Calu3 (cell line): ENCODE data around the gene KCNK6. TPM values are rescaled to one million over a fixed set of nuclear protein-coding genes. Genes with fewer than 3 reads are reported as not detected.

Experiments
- BruUV-seq: library from RNA; stranded (reverse); fragments of 400-500 nt; replicated peaks from 2 replicates; lab custom pipeline; 2021; lab: Mats Ljungman, UMichigan
- CTCF ChIA-PET: fragments of 300-600 bp; sonication (Branson Sonifier 250); formaldehyde crosslinking; loops from one replicate; lab custom pipeline; 2022; ENCODE audit warnings: antibody characterized with exemption; lab: Charles Lee
- DNase-seq: peaks from one replicate; pipeline ENCODE4 v3.0.0; 2022
- H3K27ac Mint-ChIP-seq: one replicate; pipeline ENCODE4 v1.8.0; 2022; ENCODE audit warnings: mixed read lengths; ENCODE audit not compliant: unreplicated experiment
- H3K27me3 Mint-ChIP-seq: one replicate; pipeline ENCODE4 v1.8.0; 2022; ENCODE audit warnings: mixed read lengths; ENCODE audit not compliant: unreplicated experiment
- H3K36me3 Mint-ChIP-seq: one replicate; pipeline ENCODE4 v1.8.0; 2022; ENCODE audit warnings: mild to moderate bottlenecking, moderate library complexity, mixed read lengths; ENCODE audit not compliant: insufficient read depth, unreplicated experiment
- H3K4me1 Mint-ChIP-seq: one replicate; pipeline ENCODE4 v1.8.0; 2022; ENCODE audit warnings: mild to moderate bottlenecking, low read depth, mixed read lengths; ENCODE audit not compliant: unreplicated experiment
- H3K4me3 Mint-ChIP-seq: one replicate; pipeline ENCODE4 v1.8.0; 2022; ENCODE audit warnings: mild to moderate bottlenecking, low read depth, moderate library complexity, mixed read lengths; ENCODE audit not compliant: unreplicated experiment
- H3K9me3 Mint-ChIP-seq: one replicate; pipeline ENCODE4 v1.8.0; 2022; ENCODE audit warnings: low read depth, mixed read lengths; ENCODE audit not compliant: unreplicated experiment
- CTCF ChIP-seq: fragments of 200-600 bp; IDR thresholded peaks from one replicate; pipeline ENCODE4 v1.8.0; 2022; ENCODE audit warnings: antibody characterized with exemption; ENCODE audit not compliant: unreplicated experiment
- intact Hi-C: fragments of 100-400 bp; cut with micrococcal nuclease; formaldehyde crosslinking; loops from one replicate; pipeline ENCODE4 v1.10.0; 2022; ENCODE audit not compliant: unreplicated experiment
- total RNA-seq: library from RNA; stranded (reverse); gene quantifications from 2 replicates; pipeline ENCODE4 v1.2.3, GENCODE V29; 2022

KCNK6 gene
- total RNA-seq, 1 experiment from 2014 or later: 3.6 TPM

GRCh38 chr19:38320969-38321339 is 1.3 kb downstream of the KCNK6 start:
- Mint-ChIP-seq H3K27ac (peak overlapping the region; percentile 21), H3K4me3 (peak overlapping the region; percentile 76), H3K36me3 (peaks cover 29% of the 10 kb centered on the region), H3K4me1 (peaks cover 15% of the 10 kb centered on the region), H3K27me3 (peaks cover 47% of the 10 kb centered on the region), H3K9me3 (no peaks in the 10 kb centered on the region)
- no peak for DNase-seq
- CTCF ChIA-PET: no interaction called here
- TF ChIP-seq CTCF: no peak
- BruUV-seq: TSS peak; percentile 22
- intact Hi-C loops: no loop called here

GRCh38 chr19:38321646-38322196 is 2.1 kb downstream of the KCNK6 start:
- Mint-ChIP-seq H3K27ac (no peak overlapping the region), H3K36me3 (peaks cover 24% of the 10 kb centered on the region), H3K4me3 (no peak overlapping the region), H3K9me3 (no peaks in the 10 kb centered on the region), H3K27me3 (peaks cover 42% of the 10 kb centered on the region), H3K4me1 (peaks cover 7% of the 10 kb centered on the region)
- CTCF ChIA-PET: no interaction called here
- intact Hi-C loops: no loop called here
- no peak for TF ChIP-seq CTCF
- no TSS peak for BruUV-seq
- DNase-seq: no peak

- peaks cover 17% of the 10 kb centered on the region for H3K36me3 Mint-ChIP-seq
- intact Hi-C loops: no loop called here
- H3K27ac Mint-ChIP-seq: no peak overlapping the region
- no TSS peak for BruUV-seq
- no peak overlapping the region for H3K4me3 Mint-ChIP-seq
- H3K27me3 Mint-ChIP-seq: peaks cover 32% of the 10 kb centered on the region
- H3K4me1 Mint-ChIP-seq: no peaks in the 10 kb centered on the region
- H3K9me3 Mint-ChIP-seq: no peaks in the 10 kb centered on the region
- no peak for DNase-seq
- no peak for TF ChIP-seq CTCF
- CTCF ChIA-PET: no interaction called here
Observed at GRCh38 chr19:38323291-38323690, 3.6 kb downstream of the KCNK6 start.

- Mint-ChIP-seq H3K4me3 (no peak overlapping the region), H3K27me3 (peaks cover 21% of the 10 kb centered on the region), H3K4me1 (no peaks in the 10 kb centered on the region), H3K27ac (no peak overlapping the region), H3K9me3 (no peaks in the 10 kb centered on the region), H3K36me3 (peaks cover 14% of the 10 kb centered on the region)
- no peak for TF ChIP-seq CTCF
- CTCF ChIA-PET: no interaction called here
- DNase-seq: no peak
- BruUV-seq: no TSS peak
- intact Hi-C loops: no loop called here
Observed at GRCh38 chr19:38324431-38324830, 4.8 kb downstream of the KCNK6 start.
